Neural progenitor cell (in vitro differentiated cells): ENCODE results near the gene ARAF. TPM values are rescaled to one million over a fixed set of nuclear protein-coding genes. Genes with fewer than 3 reads are reported as not detected.

ENCODE experiments used
- DNase-seq: peaks from one replicate; pipeline ENCODE4 v3.0.0-alpha.2; 2016; ENCODE audit warnings: low spot score
- H2AFZ ChIP-seq: fragments of 200-600 bp; sonication (generic); replicated peaks from 2 replicates; pipeline ENCODE4 v1.6.1; 2016; ENCODE audit warnings: antibody characterized with exemption
- H3F3A ChIP-seq: fragments of 200-600 bp; sonication (generic); 2 replicates; pipeline ENCODE4 v1.6.1; 2016; ENCODE audit warnings: antibody characterized with exemption, low read depth
- H3K27ac ChIP-seq: fragments of 200-600 bp; sonication (generic); 2 replicates; pipeline ENCODE4 v1.5.1; 2016; ENCODE audit warnings: mild to moderate bottlenecking
- H3K27me3 ChIP-seq: fragments of 200-600 bp; sonication (generic); 2 replicates; pipeline ENCODE4 v1.6.1; 2016; ENCODE audit warnings: mild to moderate bottlenecking, moderate library complexity
- H3K36me3 ChIP-seq: fragments of 200-600 bp; sonication (generic); 2 replicates; pipeline ENCODE4 v1.5.1; 2016
- H3K4me1 ChIP-seq: fragments of 200-600 bp; sonication (generic); 2 replicates; pipeline ENCODE4 v1.6.1; 2016; ENCODE audit warnings: mixed run types
- H3K4me2 ChIP-seq: fragments of 200-600 bp; sonication (generic); 2 replicates; pipeline ENCODE4 v1.6.1; 2016
- H3K4me3 ChIP-seq: fragments of 200-600 bp; sonication (generic); 2 replicates; pipeline ENCODE4 v1.5.1; 2016
- H3K79me2 ChIP-seq: fragments of 200-600 bp; sonication (generic); 2 replicates; pipeline ENCODE4 v1.6.1; 2016; ENCODE audit warnings: low read depth
- H3K9ac ChIP-seq: fragments of 200-600 bp; sonication (generic); 2 replicates; pipeline ENCODE4 v1.6.1; 2016
- H3K9me3 ChIP-seq: fragments of 200-600 bp; sonication (generic); 2 replicates; pipeline ENCODE4 v1.5.1; 2016; ENCODE audit warnings: low read depth
- H4K20me1 ChIP-seq: fragments of 200-600 bp; sonication (generic); 2 replicates; pipeline ENCODE4 v1.6.1; 2016; ENCODE audit warnings: low read depth
- H3K27ac Mint-ChIP-seq: 3 replicates; pipeline ENCODE4 v1.8.0; 2021; ENCODE audit warnings: mixed read lengths
- H3K27me3 Mint-ChIP-seq: 2 replicates; pipeline ENCODE4 v1.8.0; 2022; ENCODE audit warnings: low read depth, mild to moderate bottlenecking, inconsistent platforms, moderate library complexity, mixed read lengths; ENCODE audit not compliant: insufficient read depth
- H3K36me3 Mint-ChIP-seq: 3 replicates; pipeline ENCODE4 v1.8.0; 2021; ENCODE audit warnings: mixed read lengths
- H3K4me1 Mint-ChIP-seq: 3 replicates; pipeline ENCODE4 v1.8.0; 2021; ENCODE audit warnings: mixed read lengths
- H3K4me3 Mint-ChIP-seq: 3 replicates; pipeline ENCODE4 v1.8.0; 2021; ENCODE audit warnings: mild to moderate bottlenecking, moderate library complexity, mixed read lengths
- H3K9me3 Mint-ChIP-seq: 3 replicates; pipeline ENCODE4 v1.8.0; 2020; ENCODE audit warnings: mixed read lengths
- CTCF ChIP-seq: fragments of 200-600 bp; sonication (generic); IDR thresholded peaks from 2 replicates; pipeline ENCODE4 v1.5.1; 2017; ENCODE audit warnings: antibody characterized with exemption, mild to moderate bottlenecking
- EZH2 ChIP-seq: fragments of 200-600 bp; sonication (generic); IDR thresholded peaks from 2 replicates; pipeline ENCODE4 v1.6.1; 2017; ENCODE audit warnings: antibody characterized with exemption, mild to moderate bottlenecking, moderate library complexity
- EZH2phosphoT487 ChIP-seq: fragments of 200-600 bp; sonication (generic); IDR thresholded peaks from 2 replicates; pipeline ENCODE4 v1.6.1; 2017; ENCODE audit warnings: antibody characterized with exemption
- total RNA-seq: library from RNA; depleted of rRNA; stranded (reverse); fragments of >200 nt; gene quantifications from 2 replicates; pipeline ENCODE4 v1.2.3, GENCODE V29; 2015; ENCODE audit warnings: low replicate concordance

Gene ARAF
- total RNA-seq, 1 donor from 2014 or later, result 17.4 TPM

DNA sequence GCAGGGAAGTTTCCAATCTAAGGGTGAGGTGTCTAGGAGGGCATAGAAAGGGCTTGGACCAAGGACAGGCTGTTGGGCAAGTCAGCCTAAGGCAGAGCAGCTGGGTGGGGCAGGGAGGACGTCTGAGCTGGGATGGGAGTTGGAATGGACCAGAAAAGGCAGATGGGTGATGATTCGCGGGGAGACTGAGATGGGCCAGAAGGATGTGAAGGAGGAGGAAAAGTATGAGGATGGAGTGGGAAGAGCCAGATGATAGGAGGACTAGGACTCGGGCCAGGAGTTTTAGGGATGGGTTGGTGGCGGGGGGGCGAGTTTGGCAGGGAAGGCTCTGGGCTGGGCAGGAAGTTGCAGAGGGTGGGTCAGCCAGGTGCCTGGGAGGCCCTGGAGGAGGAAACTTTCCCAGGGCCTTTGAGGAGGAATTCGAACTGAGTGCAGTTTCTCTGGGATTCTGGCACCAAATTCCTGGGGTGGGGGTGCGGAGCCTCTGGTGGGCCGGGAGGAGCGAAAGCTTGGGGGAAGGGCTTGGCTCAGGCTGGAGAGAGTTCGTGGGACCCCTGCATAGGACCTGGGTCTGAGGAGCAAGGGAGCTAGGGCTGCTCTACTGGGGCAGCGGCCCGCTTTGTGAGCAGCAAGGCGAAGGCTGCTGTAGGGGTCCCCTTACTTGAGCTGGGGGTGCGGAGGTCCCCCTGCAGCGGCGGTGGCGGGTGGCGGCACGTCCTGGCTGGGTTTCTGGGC, 12.5 kb downstream of the ARAF start:
- no peak overlapping the region for H2AFZ ChIP-seq
- H3K4me1 ChIP-seq, result peaks cover 6% of the 10 kb centered on the region
- no peaks in the 10 kb centered on the region for H3K36me3 ChIP-seq
- peaks cover 28% of the 10 kb centered on the region for H3K36me3 Mint-ChIP-seq
- H3K9ac ChIP-seq, result no peak overlapping the region
- peak overlapping the region; percentile 72 for H3K4me2 ChIP-seq
- H3K27me3 Mint-ChIP-seq, result peaks cover 12% of the 10 kb centered on the region
- no peaks in the 10 kb centered on the region for H3K27me3 ChIP-seq
- peaks cover 46% of the 10 kb centered on the region for H3K9me3 Mint-ChIP-seq
- H3K4me3 Mint-ChIP-seq, result peak overlapping the region; percentile 28
- no peaks in the 10 kb centered on the region for H4K20me1 ChIP-seq
- no peaks in the 10 kb centered on the region for H3K9me3 ChIP-seq
- peak overlapping the region; percentile 65 for H3K27ac Mint-ChIP-seq
- peaks cover 10% of the 10 kb centered on the region for H3F3A ChIP-seq
- peaks cover 12% of the 10 kb centered on the region for H3K4me1 Mint-ChIP-seq
- H3K79me2 ChIP-seq, result no peaks in the 10 kb centered on the region
- no peak for TF ChIP-seq EZH2phosphoT487
- TF ChIP-seq CTCF, result no peak
- no peak for TF ChIP-seq EZH2
- peak; percentile 84 for DNase-seq
- H3K4me3 ChIP-seq, result peak overlapping the region; percentile 50
- peak overlapping the region; percentile 74 for H3K27ac ChIP-seq

DNA sequence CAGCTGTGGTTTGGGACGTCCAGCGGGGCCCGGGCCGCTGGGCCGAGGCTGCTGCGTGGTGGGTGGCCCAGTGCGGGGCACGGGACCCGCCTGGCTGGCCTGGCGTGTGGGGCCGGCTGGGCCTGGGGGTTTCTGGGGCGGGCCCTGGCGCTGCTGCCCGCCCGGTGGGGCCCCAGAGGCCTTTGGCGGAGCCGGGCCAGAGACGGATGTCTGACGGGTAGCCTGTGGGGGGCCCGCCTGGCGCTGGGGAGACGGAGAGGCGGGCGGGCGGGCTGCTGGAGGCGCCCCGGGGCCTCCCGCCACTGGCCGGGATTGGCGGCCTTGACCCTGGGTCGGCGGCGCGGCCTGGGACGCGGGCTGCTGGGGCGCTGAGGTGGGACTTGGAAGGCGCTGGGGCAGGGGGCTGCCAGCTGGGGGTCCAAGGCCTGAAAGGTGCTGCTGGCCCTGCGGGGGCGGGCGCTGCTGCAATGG, 13.1 kb downstream of the ARAF start:
- Histone ChIP-seq H3K9ac (no peak overlapping the region), H3F3A (peaks cover 10% of the 10 kb centered on the region), H3K4me1 (peaks cover 6% of the 10 kb centered on the region), H2AFZ (no peak overlapping the region), H3K9me3 (no peaks in the 10 kb centered on the region), H3K27me3 (no peaks in the 10 kb centered on the region), H3K79me2 (no peaks in the 10 kb centered on the region), H3K4me3 (peak overlapping the region; percentile 50), H3K36me3 (no peaks in the 10 kb centered on the region), H3K4me2 (peak overlapping the region; percentile 72), H4K20me1 (no peaks in the 10 kb centered on the region), H3K27ac (peak overlapping the region; percentile 25)
- TF ChIP-seq CTCF (no peak), EZH2phosphoT487 (no peak), EZH2 (no peak)
- peak; percentile 56 for DNase-seq
- Mint-ChIP-seq H3K27ac (no peak overlapping the region), H3K9me3 (peaks cover 45% of the 10 kb centered on the region), H3K4me3 (no peak overlapping the region), H3K36me3 (peaks cover 26% of the 10 kb centered on the region), H3K27me3 (peaks cover 12% of the 10 kb centered on the region), H3K4me1 (peaks cover 12% of the 10 kb centered on the region)

DNA sequence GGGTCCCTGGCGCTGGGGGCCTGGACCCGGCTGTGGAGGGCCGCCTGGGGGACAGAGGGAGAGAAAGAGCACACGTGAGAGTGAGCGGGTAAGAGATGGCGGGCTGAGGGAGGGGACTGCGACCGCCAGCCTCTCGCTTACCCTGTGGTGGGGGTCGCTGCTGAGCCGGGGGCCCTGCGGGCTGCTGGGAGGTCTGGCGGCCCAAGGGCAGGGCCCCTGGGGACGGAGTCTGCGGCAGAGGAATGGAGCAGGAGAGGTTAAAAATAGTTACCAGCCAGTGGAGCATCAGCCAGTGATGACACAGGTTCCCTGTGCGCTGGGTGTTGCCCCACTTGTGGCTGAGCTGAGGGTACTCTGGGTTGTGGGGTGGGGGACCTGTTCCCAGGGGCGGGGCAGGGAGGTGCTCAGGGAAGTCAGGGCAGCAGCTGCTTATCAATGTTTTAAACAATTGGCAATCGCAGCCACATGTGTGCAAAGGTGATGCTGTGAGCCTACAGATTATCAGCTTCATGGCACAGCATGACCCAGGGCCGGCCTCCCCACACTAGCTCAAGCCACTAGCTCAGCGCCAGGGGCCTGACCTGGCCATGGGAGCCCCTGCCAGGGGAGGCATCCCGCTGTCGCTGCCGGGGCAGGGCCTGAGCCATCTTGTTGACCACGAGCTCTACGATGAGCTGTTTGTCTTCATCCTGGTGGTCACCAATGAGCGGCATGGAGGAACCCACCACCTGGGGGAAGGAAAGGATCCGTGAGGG, 13.7 kb downstream of the ARAF start:
- TF ChIP-seq EZH2, result no peak
- no peak for TF ChIP-seq EZH2phosphoT487
- TF ChIP-seq CTCF, result no peak
- peaks cover 44% of the 10 kb centered on the region for H3K9me3 Mint-ChIP-seq
- H3K27ac ChIP-seq, result no peak overlapping the region
- H3K36me3 Mint-ChIP-seq, result peaks cover 22% of the 10 kb centered on the region
- no peaks in the 10 kb centered on the region for H3K9me3 ChIP-seq
- H2AFZ ChIP-seq, result no peak overlapping the region
- H3K4me2 ChIP-seq, result peak overlapping the region; percentile 72
- H3K27ac Mint-ChIP-seq, result no peak overlapping the region
- peak; percentile 8 for DNase-seq
- H3K4me1 ChIP-seq, result peaks cover 6% of the 10 kb centered on the region
- H3K4me1 Mint-ChIP-seq, result peaks cover 12% of the 10 kb centered on the region
- peak overlapping the region; percentile 21 for H3K4me3 Mint-ChIP-seq
- H3K27me3 Mint-ChIP-seq, result peaks cover 9% of the 10 kb centered on the region
- peaks cover 10% of the 10 kb centered on the region for H3F3A ChIP-seq
- peak overlapping the region; percentile 50 for H3K4me3 ChIP-seq
- H4K20me1 ChIP-seq, result no peaks in the 10 kb centered on the region
- H3K36me3 ChIP-seq, result no peaks in the 10 kb centered on the region
- H3K27me3 ChIP-seq, result no peaks in the 10 kb centered on the region
- H3K79me2 ChIP-seq, result no peaks in the 10 kb centered on the region
- no peak overlapping the region for H3K9ac ChIP-seq
